Subcutaneous adipose tissue (tissue), 4 donors: Measurements from ENCODE around the gene MED27. TPM values are rescaled to one million over a fixed set of nuclear protein-coding genes. Genes with fewer than 3 reads are reported as not detected.

ENCODE experiments used
- CTCF ChIP-seq: fragments of 450-650 bp; IDR thresholded peaks from one replicate; pipeline ENCODE4 v1.5.1; 2016; ENCODE audit warnings: low read depth, mild to moderate bottlenecking, control low read depth, antibody characterized with exemption, moderate library complexity
- total RNA-seq, 4 donors: library from RNA; depleted of rRNA; stranded (reverse); fragments of >200 nt; gene quantifications; one replicate each; pipeline ENCODE4 v1.1.0, GENCODE V29; 2016

Gene MED27
- total RNA-seq, 4 donors from 2014 or later: 7.3 to 13.4 (median 9.9) TPM

GRCh38 chr9:132121021-132121420 is 41.4 kb upstream of the MED27 start:
- TF ChIP-seq CTCF: no peak

GRCh38 chr9:132117694-132118093 is 38.0 kb upstream of the MED27 start:
- no peak for TF ChIP-seq CTCF

- TF ChIP-seq CTCF: no peak
Measured at GRCh38 chr9:132116583-132116982, 36.9 kb upstream of the MED27 start.

- no peak for TF ChIP-seq CTCF
Measured at GRCh38 chr9:132114102-132114707, 34.5 kb upstream of the MED27 start.

- TF ChIP-seq CTCF: no peak
Measured at GRCh38 chr9:132109291-132109690, 29.6 kb upstream of the MED27 start.

- no peak for TF ChIP-seq CTCF
Measured at GRCh38 chr9:132108728-132109127, 29.1 kb upstream of the MED27 start.

- TF ChIP-seq CTCF: no peak
Measured at GRCh38 chr9:132099741-132100407, 20.2 kb upstream of the MED27 start.
